Measurements from ENCODE around the gene PCF11. TPM values are rescaled to one million over a fixed set of nuclear protein-coding genes. Genes with fewer than 3 reads are reported as not detected.

Gene PCF11
- total RNA-seq, 2 experiments from 2014 or later, result 80.1 to 98.8 TPM

DNA sequence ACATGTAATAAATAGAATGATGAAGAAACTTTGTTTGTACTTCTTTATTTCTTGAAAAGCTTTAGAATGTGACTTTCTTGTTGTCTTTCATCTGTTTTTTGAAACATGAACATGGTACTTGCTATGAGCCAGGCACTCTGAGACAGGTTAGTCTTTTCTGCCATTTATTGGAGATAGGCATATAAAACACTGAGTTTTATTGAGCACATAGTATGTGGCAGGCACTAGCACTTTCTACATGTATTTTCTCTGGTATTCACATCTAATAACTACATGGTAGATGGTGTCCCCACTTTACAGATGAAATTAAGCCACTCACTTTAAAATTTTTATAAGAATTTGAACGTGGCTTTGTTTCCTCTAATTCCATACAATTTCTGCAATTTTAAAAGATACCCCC lies 28.8 kb downstream of the PCF11 start:
- Histone ChIP-seq H2AFZ (ENCODE audit: low read length) (no peak overlapping the region), H3K79me2 (ENCODE audit: insufficient read depth, low read depth, low read length) (peaks cover 46% of the 10 kb centered on the region; the same call in 1 of the 2 replicates), H3K9me2 (ENCODE audit: insufficient read depth, low read length) (no peaks in the 10 kb centered on the region), H3K4me1 (ENCODE audit: insufficient read depth, low read length, poor library complexity, severe bottlenecking) (peaks cover 2% of the 10 kb centered on the region), H3K4me3 (ENCODE audit: low read depth, low read length, poor library complexity, severe bottlenecking) (no peak overlapping the region), H4K20me1 (ENCODE audit: insufficient read depth, low read length) (0 out of 2 replicates have a peak, but pooled peaks cover 7% of the 10 kb centered on the region), H3K9me3 (ENCODE audit: low read length) (no peaks in the 10 kb centered on the region), H3K36me3 (ENCODE audit: insufficient read depth, low read length) (peaks cover 88% of the 10 kb centered on the region), H3K4me2 (ENCODE audit: low read length) (no peak overlapping the region), H3K27ac (ENCODE audit: low read depth, low read length, poor library complexity, severe bottlenecking) (no peak overlapping the region)
- intact Hi-C loops (cut with micrococcal nuclease; ENCODE audit: unreplicated experiment), result no loop called here
- DNase-seq (ENCODE audit: low spot score), result no peak
- CTCF ChIA-PET (ENCODE audit: unreplicated experiment), result no interaction called here
- TF ChIP-seq, protein P1, sequence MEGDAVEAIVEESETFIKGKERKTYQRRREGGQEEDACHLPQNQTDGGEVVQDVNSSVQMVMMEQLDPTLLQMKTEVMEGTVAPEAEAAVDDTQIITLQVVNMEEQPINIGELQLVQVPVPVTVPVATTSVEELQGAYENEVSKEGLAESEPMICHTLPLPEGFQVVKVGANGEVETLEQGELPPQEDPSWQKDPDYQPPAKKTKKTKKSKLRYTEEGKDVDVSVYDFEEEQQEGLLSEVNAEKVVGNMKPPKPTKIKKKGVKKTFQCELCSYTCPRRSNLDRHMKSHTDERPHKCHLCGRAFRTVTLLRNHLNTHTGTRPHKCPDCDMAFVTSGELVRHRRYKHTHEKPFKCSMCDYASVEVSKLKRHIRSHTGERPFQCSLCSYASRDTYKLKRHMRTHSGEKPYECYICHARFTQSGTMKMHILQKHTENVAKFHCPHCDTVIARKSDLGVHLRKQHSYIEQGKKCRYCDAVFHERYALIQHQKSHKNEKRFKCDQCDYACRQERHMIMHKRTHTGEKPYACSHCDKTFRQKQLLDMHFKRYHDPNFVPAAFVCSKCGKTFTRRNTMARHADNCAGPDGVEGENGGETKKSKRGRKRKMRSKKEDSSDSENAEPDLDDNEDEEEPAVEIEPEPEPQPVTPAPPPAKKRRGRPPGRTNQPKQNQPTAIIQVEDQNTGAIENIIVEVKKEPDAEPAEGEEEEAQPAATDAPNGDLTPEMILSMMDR (conservative IDR thresholded peaks at IDR 0.05; ENCODE audit: low read length), result no peak
- no peak for TF ChIP-seq EZH2phosphoT487 (IDR thresholded peaks at IDR 0.05; ENCODE audit: borderline replicate concordance, low read depth, low read length)
- POLR2A ChIA-PET, result no interaction called here
- no TSS peak for BruUV-seq (replicated peaks)

DNA sequence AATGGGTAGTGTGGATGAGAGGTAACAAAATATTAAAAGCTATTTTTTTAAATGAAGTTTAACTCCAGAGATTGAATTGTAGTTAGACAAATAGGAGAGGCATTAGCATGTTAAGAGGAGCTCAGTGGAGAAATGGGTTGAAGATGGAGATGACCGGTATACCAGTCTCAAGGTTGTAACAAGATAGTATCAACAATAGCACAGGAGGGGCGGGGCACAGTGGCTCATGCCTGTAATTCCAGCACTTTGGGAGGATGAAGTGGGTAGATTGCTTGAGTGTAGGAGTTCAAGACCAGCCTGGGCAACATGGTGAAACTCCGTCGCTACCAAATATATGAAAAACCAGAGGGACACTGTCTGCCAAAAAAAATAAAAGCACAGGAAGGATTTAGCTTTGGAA lies 30.5 kb downstream of the PCF11 start:
- TF ChIP-seq, protein P1 (conservative IDR thresholded peaks at IDR 0.05; ENCODE audit: low read length), result no peak
- no peak for TF ChIP-seq EZH2phosphoT487 (IDR thresholded peaks at IDR 0.05; ENCODE audit: borderline replicate concordance, low read depth, low read length)
- POLR2A ChIA-PET, result interaction anchor here (0.6 to 1.6 kb wide), 5 partner anchors 12 to 277 kb away, joined by 3 to 4 read pairs (median 4); no protein-coding TSS in a partner anchor
- H3K4me1 ChIP-seq (ENCODE audit: insufficient read depth, low read length, poor library complexity, severe bottlenecking), result peaks cover 5% of the 10 kb centered on the region
- no peak for DNase-seq (ENCODE audit: low spot score)
- CTCF ChIA-PET (ENCODE audit: unreplicated experiment), result no interaction called here
- H3K27ac ChIP-seq (ENCODE audit: low read depth, low read length, poor library complexity, severe bottlenecking), result no peak overlapping the region
- no TSS peak for BruUV-seq (replicated peaks)
- H3K9me2 ChIP-seq (ENCODE audit: insufficient read depth, low read length), result no peaks in the 10 kb centered on the region
- peaks cover 86% of the 10 kb centered on the region for H3K36me3 ChIP-seq (ENCODE audit: insufficient read depth, low read length)
- intact Hi-C loops (cut with micrococcal nuclease; ENCODE audit: unreplicated experiment), result no loop called here
- H4K20me1 ChIP-seq (ENCODE audit: insufficient read depth, low read length), result 0 out of 2 replicates have a peak, but pooled peaks cover 7% of the 10 kb centered on the region
- H3K4me3 ChIP-seq (ENCODE audit: low read depth, low read length, poor library complexity, severe bottlenecking), result no peak overlapping the region
- H3K9me3 ChIP-seq (ENCODE audit: low read length), result no peaks in the 10 kb centered on the region
- peaks cover 34% of the 10 kb centered on the region; the same call in 1 of the 2 replicates for H3K79me2 ChIP-seq (ENCODE audit: insufficient read depth, low read depth, low read length)
- no peak overlapping the region for H3K4me2 ChIP-seq (ENCODE audit: low read length)
- H2AFZ ChIP-seq (ENCODE audit: low read length), result no peak overlapping the region

DNA sequence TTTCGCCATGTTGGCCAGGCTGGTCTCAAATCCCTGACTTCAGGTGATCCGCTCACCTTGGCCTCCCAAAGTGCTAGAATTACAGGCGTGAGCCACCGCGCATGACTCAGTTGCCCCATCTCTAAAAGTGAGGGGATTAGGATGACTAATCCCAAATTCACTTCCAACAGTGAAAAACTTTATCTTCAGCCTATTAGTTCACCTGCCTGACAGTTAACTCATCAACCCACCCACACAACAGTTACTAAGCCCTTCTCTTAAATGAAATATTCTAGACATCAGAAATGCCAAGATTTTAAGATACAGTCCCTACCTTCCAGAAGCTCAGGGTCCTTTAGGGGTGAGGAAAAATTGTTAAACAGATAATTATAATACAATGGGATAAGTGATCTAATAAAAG lies 34.6 kb downstream of the PCF11 start:
- ChIA-PET CTCF (ENCODE audit: unreplicated experiment) (no interaction called here), POLR2A (interaction anchor here (1.2 to 1.3 kb wide), 2 partner anchors 10 to 88 kb away, joined by 3 to 4 read pairs; no protein-coding TSS in a partner anchor)

More for the DNA sequence above, 34.6 kb downstream of the PCF11 start:
- intact Hi-C loops (cut with micrococcal nuclease; ENCODE audit: unreplicated experiment), result loop anchor here (5.0 to 10.0 kb wide), 2 partner anchors 104 to 287 kb away; partner anchors contain the start of genes DDIAS and PRCP
- Histone ChIP-seq H2AFZ (ENCODE audit: low read length) (no peak overlapping the region), H3K36me3 (ENCODE audit: insufficient read depth, low read length) (peaks cover 46% of the 10 kb centered on the region), H3K27ac (ENCODE audit: low read depth, low read length, poor library complexity, severe bottlenecking) (no peak overlapping the region), H3K9me3 (ENCODE audit: low read length) (no peaks in the 10 kb centered on the region), H3K79me2 (ENCODE audit: insufficient read depth, low read depth, low read length) (peaks cover 15% of the 10 kb centered on the region; the same call in 1 of the 2 replicates), H3K4me2 (ENCODE audit: low read length) (no peak overlapping the region), H3K4me3 (ENCODE audit: low read depth, low read length, poor library complexity, severe bottlenecking) (no peak overlapping the region), H3K9me2 (ENCODE audit: insufficient read depth, low read length) (no peaks in the 10 kb centered on the region), H4K20me1 (ENCODE audit: insufficient read depth, low read length) (no peaks in the 10 kb centered on the region), H3K4me1 (ENCODE audit: insufficient read depth, low read length, poor library complexity, severe bottlenecking) (peaks cover 18% of the 10 kb centered on the region)
- BruUV-seq (replicated peaks), result no TSS peak
- no peak for TF ChIP-seq EZH2phosphoT487 (IDR thresholded peaks at IDR 0.05; ENCODE audit: borderline replicate concordance, low read depth, low read length)
- TF ChIP-seq, protein P1 (conservative IDR thresholded peaks at IDR 0.05; ENCODE audit: low read length), result no peak
- DNase-seq (ENCODE audit: low spot score), result no peak
